Activated B cell treated with CpG ODN at 0.5 μM for 24 hours (primary cell): ENCODE data around the gene ARL2BP. TPM values are rescaled to one million over a fixed set of nuclear protein-coding genes. Genes with fewer than 3 reads are reported as not detected.
A peak's percentile ranks its signal among the peaks of the same experiment; 100 is the strongest.

Experiments used
- ATAC-seq: fragments of 200-7000 bp; cut with Tn5 transposase; one replicate; pipeline ENCODE4 v1.10.0; 2021; ENCODE audit warnings: low read depth, mild to moderate bottlenecking, moderate library complexity
- CTCF ChIA-PET: fragments of 350-600 bp; sonication (Branson Sonifier 250); formaldehyde crosslinking; loops from one replicate; lab custom pipeline; 2021; ENCODE audit warnings: antibody characterized with exemption; lab: Charles Lee
- POLR2A ChIA-PET: fragments of 350-600 bp; sonication (Branson Sonifier 250); formaldehyde crosslinking; loops from one replicate; lab custom pipeline; 2021; ENCODE audit warnings: antibody characterized with exemption; lab: Charles Lee
- DNase-seq: peaks from one replicate; pipeline ENCODE4 v3.0.0; 2022
- H3K27ac Mint-ChIP-seq: one replicate; pipeline ENCODE4 v1.8.0; 2020; ENCODE audit warnings: mixed read lengths
- H3K27me3 Mint-ChIP-seq: one replicate; pipeline ENCODE4 v1.8.0; 2021; ENCODE audit warnings: mixed read lengths
- H3K36me3 Mint-ChIP-seq: one replicate; pipeline ENCODE4 v1.8.0; 2021; ENCODE audit warnings: low read depth, mixed read lengths
- H3K4me1 Mint-ChIP-seq: one replicate; pipeline ENCODE4 v1.8.0; 2021; ENCODE audit warnings: mixed read lengths
- H3K4me3 Mint-ChIP-seq: one replicate; pipeline ENCODE4 v1.8.0; 2020; ENCODE audit warnings: mild to moderate bottlenecking, mixed read lengths
- H3K9me3 Mint-ChIP-seq: one replicate; pipeline ENCODE4 v1.8.0; 2020; ENCODE audit warnings: mixed read lengths
- intact Hi-C: fragments of 100-400 bp; cut with micrococcal nuclease; formaldehyde crosslinking; loops from one replicate; pipeline ENCODE4 v1.15.1; 2024
- total RNA-seq: library from RNA; stranded (reverse); gene quantifications from 2 replicates; pipeline ENCODE4 v1.2.3, GENCODE V29; 2022
- TF ChIP-seq, protein P1 (sequence below): fragments of 200-600 bp; IDR thresholded peaks from one replicate; pipeline ENCODE4 v1.8.0; 2022; ENCODE audit warnings: antibody characterized with exemption, mild to moderate bottlenecking

ARL2BP gene
- total RNA-seq, 1 donor from 2014 or later: 27.1 TPM

DNA sequence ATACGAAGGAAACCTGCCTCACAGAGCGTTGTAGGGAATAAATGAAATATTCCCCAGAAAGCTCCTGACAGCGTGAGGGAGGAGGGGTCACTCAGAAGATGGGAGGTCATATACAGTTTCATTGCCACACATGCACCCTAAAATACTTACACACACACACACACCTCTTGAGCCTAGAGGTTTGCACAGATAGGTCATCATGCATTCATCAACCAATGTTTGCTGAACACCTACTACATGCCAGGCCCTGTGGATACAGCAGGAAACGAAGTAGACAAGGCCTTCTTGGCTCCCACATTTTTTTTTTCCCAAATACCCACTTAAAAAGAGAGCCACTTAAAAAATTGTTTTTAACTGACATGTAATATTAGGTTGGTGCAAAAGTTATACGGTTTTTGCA, 40.3 kb downstream of the ARL2BP start:
- POLR2A ChIA-PET: interaction anchor here (1.6 kb wide), 1 partner anchor 100 kb away, joined by 3 read pairs; the partner anchor contains the start of genes PSME3IP1 and RSPRY1
- Mint-ChIP-seq H3K36me3 (no peaks in the 10 kb centered on the region), H3K4me3 (peak overlapping the region; percentile 67), H3K27me3 (peaks cover 21% of the 10 kb centered on the region), H3K9me3 (no peaks in the 10 kb centered on the region), H3K27ac (no peak overlapping the region), H3K4me1 (peaks cover 6% of the 10 kb centered on the region)
- ATAC-seq (no peak), DNase-seq (no peak)
- TF ChIP-seq, protein P1, sequence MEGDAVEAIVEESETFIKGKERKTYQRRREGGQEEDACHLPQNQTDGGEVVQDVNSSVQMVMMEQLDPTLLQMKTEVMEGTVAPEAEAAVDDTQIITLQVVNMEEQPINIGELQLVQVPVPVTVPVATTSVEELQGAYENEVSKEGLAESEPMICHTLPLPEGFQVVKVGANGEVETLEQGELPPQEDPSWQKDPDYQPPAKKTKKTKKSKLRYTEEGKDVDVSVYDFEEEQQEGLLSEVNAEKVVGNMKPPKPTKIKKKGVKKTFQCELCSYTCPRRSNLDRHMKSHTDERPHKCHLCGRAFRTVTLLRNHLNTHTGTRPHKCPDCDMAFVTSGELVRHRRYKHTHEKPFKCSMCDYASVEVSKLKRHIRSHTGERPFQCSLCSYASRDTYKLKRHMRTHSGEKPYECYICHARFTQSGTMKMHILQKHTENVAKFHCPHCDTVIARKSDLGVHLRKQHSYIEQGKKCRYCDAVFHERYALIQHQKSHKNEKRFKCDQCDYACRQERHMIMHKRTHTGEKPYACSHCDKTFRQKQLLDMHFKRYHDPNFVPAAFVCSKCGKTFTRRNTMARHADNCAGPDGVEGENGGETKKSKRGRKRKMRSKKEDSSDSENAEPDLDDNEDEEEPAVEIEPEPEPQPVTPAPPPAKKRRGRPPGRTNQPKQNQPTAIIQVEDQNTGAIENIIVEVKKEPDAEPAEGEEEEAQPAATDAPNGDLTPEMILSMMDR: no peak
- CTCF ChIA-PET: interaction anchor here (1.1 kb wide), 1 partner anchor 131 kb away, joined by 3 read pairs; no protein-coding TSS in a partner anchor
- intact Hi-C loops: loop anchor here (2.0 kb wide), 1 partner anchor 41 kb away; the partner anchor contains the start of gene ARL2BP

DNA sequence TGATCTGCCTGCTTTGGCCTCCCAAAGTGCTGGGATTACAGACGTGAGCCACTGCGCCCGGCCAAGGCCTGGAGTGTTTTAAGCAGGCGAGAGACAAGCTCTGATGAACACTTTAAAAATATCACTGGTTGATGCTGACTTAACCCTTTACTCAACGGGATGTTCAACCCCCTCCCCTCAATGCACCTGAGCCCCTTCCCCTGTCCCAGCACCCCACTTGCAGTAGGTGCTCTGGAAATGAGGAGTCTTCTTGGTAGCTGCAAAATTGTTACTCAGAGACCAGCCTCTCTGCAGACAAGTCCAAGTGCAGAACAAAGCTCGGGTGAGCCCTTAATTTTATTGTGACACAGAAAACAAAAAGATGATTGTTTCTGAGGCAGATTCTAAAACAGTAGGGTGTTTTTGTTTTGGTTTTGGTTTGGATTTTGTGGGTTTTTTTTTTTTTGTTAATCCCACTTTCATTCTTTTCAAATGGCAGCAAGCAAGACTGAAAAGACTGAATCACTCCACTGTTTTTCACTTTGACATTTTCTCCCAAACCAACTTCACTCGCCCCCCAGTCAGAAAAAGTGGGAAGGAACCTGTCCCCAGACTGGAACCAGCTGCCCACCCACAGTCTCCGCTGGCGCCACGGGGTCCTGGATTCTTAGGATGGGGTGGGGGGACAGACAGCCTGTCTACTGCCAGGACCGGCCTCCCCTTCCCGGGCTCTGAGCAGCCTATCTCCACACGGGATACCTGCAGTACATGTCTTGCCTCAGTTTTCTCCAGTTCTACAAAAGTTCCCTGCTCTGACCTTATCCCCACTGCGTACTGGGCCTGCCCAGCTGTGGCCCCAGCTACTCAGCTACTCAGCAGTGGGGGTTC, 44.6 kb downstream of the ARL2BP start:
- POLR2A ChIA-PET: interaction anchor here (0.6 to 0.7 kb wide), 2 partner anchors 8 to 352 kb away, joined by 4 to 5 read pairs; no protein-coding TSS in a partner anchor
- H3K27ac Mint-ChIP-seq: no peak overlapping the region
- CTCF ChIA-PET: interaction anchor here (1.1 kb wide), 1 partner anchor 10 kb away, joined by 3 read pairs; no protein-coding TSS in a partner anchor
- H3K27me3 Mint-ChIP-seq: peaks cover 6% of the 10 kb centered on the region
- TF ChIP-seq, protein P1: no peak
- peaks cover 2% of the 10 kb centered on the region for H3K4me1 Mint-ChIP-seq
- intact Hi-C loops: no loop called here
- no peak for ATAC-seq
- no peaks in the 10 kb centered on the region for H3K9me3 Mint-ChIP-seq
- DNase-seq: no peak
- no peak overlapping the region for H3K4me3 Mint-ChIP-seq
- no peaks in the 10 kb centered on the region for H3K36me3 Mint-ChIP-seq

DNA sequence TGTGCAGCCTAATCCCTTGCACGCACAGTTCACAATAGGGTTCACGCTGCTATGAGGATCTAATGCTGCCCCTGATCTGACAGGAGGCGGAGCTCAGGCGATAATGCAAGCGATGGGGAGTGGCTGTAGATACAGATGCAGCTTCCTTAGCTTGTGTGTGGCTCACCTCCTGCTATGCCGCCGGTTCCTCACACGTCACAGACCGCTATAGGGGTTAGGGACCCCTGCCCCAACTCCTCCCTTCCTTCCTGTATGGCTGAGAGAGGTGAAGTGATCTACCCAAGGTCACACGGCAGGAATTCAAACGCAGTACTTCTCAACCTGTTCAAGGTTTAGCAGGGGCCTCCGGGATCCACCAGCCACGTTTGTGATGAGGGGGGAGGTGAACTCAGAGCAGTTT, 52.8 kb downstream of the ARL2BP start:
- Mint-ChIP-seq H3K36me3 (no peaks in the 10 kb centered on the region), H3K4me1 (peaks cover 14% of the 10 kb centered on the region), H3K27ac (no peak overlapping the region), H3K4me3 (peak overlapping the region; percentile 44), H3K9me3 (no peaks in the 10 kb centered on the region), H3K27me3 (no peaks in the 10 kb centered on the region)
- TF ChIP-seq, protein P1: no peak
- POLR2A ChIA-PET: interaction anchor here (0.6 to 1.0 kb wide), 2 partner anchors 9 to 112 kb away, joined by 3 to 5 read pairs; partner anchors contain the start of genes PSME3IP1 and RSPRY1
- no peak for ATAC-seq
- CTCF ChIA-PET: interaction anchor here (0.6 kb wide), 1 partner anchor 201 kb away, joined by 3 read pairs; no protein-coding TSS in a partner anchor
- DNase-seq: no peak
- intact Hi-C loops: no loop called here

DNA sequence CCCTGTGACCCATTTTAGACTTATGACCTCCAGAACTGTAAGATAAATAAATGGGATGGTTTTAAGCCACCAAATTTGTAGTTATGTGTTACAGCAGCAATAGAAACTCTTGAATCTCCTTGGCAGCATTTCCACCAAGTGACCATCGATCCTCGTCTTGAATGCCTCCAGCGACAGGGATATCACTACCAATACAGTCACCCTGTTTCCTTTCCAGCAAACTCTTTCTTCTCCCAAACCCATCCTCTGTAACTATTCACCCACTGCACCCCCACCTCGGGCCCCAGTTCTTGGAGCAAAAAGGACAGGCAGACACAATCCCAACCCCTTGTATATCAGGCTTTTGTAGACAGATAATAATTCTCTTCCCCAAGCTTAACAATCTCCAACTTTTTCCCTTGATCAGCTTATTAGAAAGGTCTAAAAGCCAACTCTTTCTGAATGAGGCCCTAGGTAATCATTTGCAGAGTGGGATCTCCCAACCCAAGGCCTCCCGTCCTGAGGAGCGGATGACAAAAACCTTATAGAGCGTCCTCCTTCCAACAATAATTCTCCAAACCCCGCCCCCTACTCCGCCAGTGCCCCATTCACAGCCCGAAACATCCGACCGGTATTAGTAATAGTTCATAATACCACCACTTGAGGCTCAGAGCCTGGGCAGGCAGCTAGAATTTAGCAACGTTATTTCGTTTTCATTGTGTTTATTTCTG, 54.1 kb downstream of the ARL2BP start:
- no peaks in the 10 kb centered on the region for H3K27me3 Mint-ChIP-seq

More for the DNA sequence above, 54.1 kb downstream of the ARL2BP start:
- H3K27ac Mint-ChIP-seq: no peak overlapping the region
- no peaks in the 10 kb centered on the region for H3K9me3 Mint-ChIP-seq
- DNase-seq: no peak
- no peaks in the 10 kb centered on the region for H3K36me3 Mint-ChIP-seq
- peaks cover 25% of the 10 kb centered on the region for H3K4me1 Mint-ChIP-seq
- intact Hi-C loops: loop anchor here (1.0 kb wide), 2 partner anchors 15 to 207 kb away; partner anchors contain the start of genes CPNE2 and PLLP
- POLR2A ChIA-PET: interaction anchor here (0.9 to 2.6 kb wide), 9 partner anchors 49 to 147 kb away, joined by 3 to 63 read pairs (median 6); partner anchors contain the start of genes ARL2BP, PSME3IP1 and RSPRY1
- TF ChIP-seq, protein P1: no peak
- CTCF ChIA-PET: interaction anchor here (0.9 to 6.2 kb wide), 4 partner anchors 9 to 148 kb away, joined by 3 to 215 read pairs (median 5); partner anchors contain the start of genes CIAPIN1 and COQ9
- H3K4me3 Mint-ChIP-seq: no peak overlapping the region
- peak; percentile 29 for ATAC-seq
